ENCODE data around the gene CLPTM1L.

The CLPTM1L gene

DNA sequence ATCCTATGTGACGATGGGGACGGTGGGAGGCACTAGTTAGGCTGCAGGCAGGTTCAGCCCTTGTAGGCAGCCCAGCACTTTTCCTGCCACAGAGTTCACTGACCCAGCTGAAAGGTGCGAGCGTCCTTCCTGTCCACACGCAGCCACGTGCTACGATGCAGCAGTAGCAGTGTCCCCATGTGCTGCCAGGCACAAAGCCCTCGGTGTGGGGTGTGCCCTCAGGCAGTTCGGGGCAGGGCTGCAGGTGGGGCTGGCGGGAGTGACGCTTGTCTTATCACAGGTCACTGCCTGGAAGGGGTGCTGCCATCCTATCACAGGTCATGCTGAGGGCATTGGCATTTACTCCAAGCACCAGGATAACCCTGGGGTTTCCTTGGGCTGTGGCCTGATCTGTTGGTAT is 46.8 kb upstream of the CLPTM1L start:
- DNase-seq (ENCODE audit: low spot score) (no peak), ATAC-seq (ENCODE audit: low read depth) (no peak)
- TF ChIP-seq, protein P1, sequence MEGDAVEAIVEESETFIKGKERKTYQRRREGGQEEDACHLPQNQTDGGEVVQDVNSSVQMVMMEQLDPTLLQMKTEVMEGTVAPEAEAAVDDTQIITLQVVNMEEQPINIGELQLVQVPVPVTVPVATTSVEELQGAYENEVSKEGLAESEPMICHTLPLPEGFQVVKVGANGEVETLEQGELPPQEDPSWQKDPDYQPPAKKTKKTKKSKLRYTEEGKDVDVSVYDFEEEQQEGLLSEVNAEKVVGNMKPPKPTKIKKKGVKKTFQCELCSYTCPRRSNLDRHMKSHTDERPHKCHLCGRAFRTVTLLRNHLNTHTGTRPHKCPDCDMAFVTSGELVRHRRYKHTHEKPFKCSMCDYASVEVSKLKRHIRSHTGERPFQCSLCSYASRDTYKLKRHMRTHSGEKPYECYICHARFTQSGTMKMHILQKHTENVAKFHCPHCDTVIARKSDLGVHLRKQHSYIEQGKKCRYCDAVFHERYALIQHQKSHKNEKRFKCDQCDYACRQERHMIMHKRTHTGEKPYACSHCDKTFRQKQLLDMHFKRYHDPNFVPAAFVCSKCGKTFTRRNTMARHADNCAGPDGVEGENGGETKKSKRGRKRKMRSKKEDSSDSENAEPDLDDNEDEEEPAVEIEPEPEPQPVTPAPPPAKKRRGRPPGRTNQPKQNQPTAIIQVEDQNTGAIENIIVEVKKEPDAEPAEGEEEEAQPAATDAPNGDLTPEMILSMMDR (IDR thresholded peaks at IDR 0.05; ENCODE audit: poor library complexity, severe bottlenecking): no peak
- no peak overlapping the region for H3K27ac ChIP-seq (ENCODE audit: poor library complexity, severe bottlenecking)
- H3K4me1 ChIP-seq (ENCODE audit: insufficient read depth, poor library complexity, severe bottlenecking): no peaks in the 10 kb centered on the region
- no peaks in the 10 kb centered on the region for H3K36me3 ChIP-seq (ENCODE audit: low read depth)
- H3K9me3 ChIP-seq (ENCODE audit: severe bottlenecking): no peaks in the 10 kb centered on the region
- H3K4me3 ChIP-seq (ENCODE audit: severe bottlenecking): no peak overlapping the region
- H3K27me3 ChIP-seq (ENCODE audit: insufficient read depth, poor library complexity, severe bottlenecking): peaks cover 71% of the 10 kb centered on the region

DNA sequence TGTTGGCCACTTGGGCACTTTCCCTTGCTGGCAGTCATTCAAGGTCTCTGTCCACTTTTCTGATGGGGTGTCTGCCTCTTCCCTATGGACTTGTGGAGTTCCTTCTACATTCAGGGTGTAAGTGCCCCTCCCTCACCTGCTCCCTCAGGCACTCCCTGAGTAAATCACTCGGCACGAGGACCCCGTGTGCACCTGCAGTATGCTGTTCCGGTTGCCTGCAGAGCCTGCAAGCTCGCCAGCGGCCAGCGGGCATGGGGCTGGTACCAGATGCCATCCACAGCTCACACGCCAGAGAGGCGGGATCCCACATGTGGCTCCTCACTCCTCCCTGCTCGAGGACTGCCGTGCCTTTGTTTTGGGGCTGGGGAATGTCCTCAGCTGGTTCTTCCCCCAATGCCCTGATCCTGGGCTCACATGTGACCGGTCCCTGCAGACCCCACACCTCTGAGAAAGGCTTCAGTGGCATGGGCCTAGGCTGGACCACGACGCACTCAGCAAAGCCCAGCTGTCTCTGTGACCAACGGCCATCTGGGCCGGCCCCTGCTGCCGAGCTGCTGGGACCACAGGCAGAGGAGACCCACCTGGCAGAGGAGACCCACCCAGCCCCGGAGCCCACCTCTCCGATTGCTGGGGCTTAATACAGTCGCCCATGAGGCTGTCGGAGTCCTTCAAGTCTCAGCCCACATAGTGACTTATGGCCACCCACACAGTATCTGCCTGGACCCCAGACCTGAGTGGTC is 46.1 kb upstream of the CLPTM1L start:
- H3K27ac ChIP-seq (ENCODE audit: poor library complexity, severe bottlenecking): no peak overlapping the region
- ATAC-seq (ENCODE audit: low read depth) (no peak), DNase-seq (ENCODE audit: low spot score) (no peak)
- H3K4me3 ChIP-seq (ENCODE audit: severe bottlenecking): no peak overlapping the region
- no peaks in the 10 kb centered on the region for H3K36me3 ChIP-seq (ENCODE audit: low read depth)
- TF ChIP-seq, protein P1 (IDR thresholded peaks at IDR 0.05; ENCODE audit: poor library complexity, severe bottlenecking): no peak
- peaks cover 69% of the 10 kb centered on the region for H3K27me3 ChIP-seq (ENCODE audit: insufficient read depth, poor library complexity, severe bottlenecking)
- no peaks in the 10 kb centered on the region for H3K9me3 ChIP-seq (ENCODE audit: severe bottlenecking)
- no peaks in the 10 kb centered on the region for H3K4me1 ChIP-seq (ENCODE audit: insufficient read depth, poor library complexity, severe bottlenecking)

DNA sequence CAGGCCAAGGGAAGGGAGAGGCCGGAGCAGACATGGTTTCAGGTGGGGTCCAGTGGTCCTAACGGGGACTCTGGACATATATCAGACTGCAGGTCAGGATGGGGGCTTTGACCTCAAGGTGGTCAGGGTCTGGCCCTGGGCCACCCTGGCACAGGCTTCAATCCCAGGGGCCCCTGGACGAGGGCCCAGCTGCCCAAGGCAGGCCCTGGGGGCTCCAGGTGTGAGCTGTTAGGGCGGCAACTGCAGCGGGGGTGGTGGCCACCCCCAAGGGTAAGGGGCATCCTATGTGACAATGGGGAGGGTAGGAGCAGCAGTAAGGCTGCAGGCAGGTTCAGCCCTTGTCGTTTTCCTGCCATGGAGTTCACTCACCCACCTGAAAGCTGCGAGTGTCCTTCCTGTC is 45.4 kb upstream of the CLPTM1L start:
- no peak overlapping the region for H3K27ac ChIP-seq (ENCODE audit: poor library complexity, severe bottlenecking)
- no peak for DNase-seq (ENCODE audit: low spot score)
- H3K4me3 ChIP-seq (ENCODE audit: severe bottlenecking): no peak overlapping the region
- no peaks in the 10 kb centered on the region for H3K36me3 ChIP-seq (ENCODE audit: low read depth)
- no peaks in the 10 kb centered on the region for H3K9me3 ChIP-seq (ENCODE audit: severe bottlenecking)
- H3K27me3 ChIP-seq (ENCODE audit: insufficient read depth, poor library complexity, severe bottlenecking): peaks cover 62% of the 10 kb centered on the region
- TF ChIP-seq, protein P1 (IDR thresholded peaks at IDR 0.05; ENCODE audit: poor library complexity, severe bottlenecking): no peak
- ATAC-seq (ENCODE audit: low read depth): no peak
- no peaks in the 10 kb centered on the region for H3K4me1 ChIP-seq (ENCODE audit: insufficient read depth, poor library complexity, severe bottlenecking)

DNA sequence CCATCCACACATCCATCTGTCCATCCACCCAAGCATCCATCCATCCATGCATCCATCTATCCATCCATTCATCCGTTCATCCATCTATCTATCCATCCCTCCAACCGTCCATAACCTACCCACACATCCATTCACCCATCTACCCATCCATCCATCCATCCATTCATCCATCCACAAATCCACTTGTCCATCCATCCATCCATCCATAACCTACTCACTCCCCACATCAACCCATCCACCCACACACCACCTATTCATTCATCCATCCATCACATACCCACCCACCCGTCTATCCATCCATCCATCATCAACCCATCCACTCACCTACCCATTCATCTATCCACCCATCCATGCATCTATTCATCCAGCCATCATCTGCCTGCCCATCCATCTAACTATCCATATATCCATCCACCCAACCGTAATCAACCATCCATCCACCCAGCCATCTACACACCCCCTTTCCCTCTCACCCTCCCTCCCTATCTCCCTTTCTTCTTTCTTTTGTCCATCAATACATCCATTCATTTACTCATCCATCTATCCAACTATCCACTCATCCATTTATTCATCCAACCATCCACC is 43.6 kb upstream of the CLPTM1L start:
- no peaks in the 10 kb centered on the region for H3K4me1 ChIP-seq (ENCODE audit: insufficient read depth, poor library complexity, severe bottlenecking)
- H3K27me3 ChIP-seq (ENCODE audit: insufficient read depth, poor library complexity, severe bottlenecking): peaks cover 46% of the 10 kb centered on the region
- no peak overlapping the region for H3K4me3 ChIP-seq (ENCODE audit: severe bottlenecking)
- ATAC-seq (ENCODE audit: low read depth) (no peak), DNase-seq (ENCODE audit: low spot score) (no peak)
- H3K36me3 ChIP-seq (ENCODE audit: low read depth): no peaks in the 10 kb centered on the region
- H3K27ac ChIP-seq (ENCODE audit: poor library complexity, severe bottlenecking): no peak overlapping the region
- H3K9me3 ChIP-seq (ENCODE audit: severe bottlenecking): no peaks in the 10 kb centered on the region
- TF ChIP-seq, protein P1 (IDR thresholded peaks at IDR 0.05; ENCODE audit: poor library complexity, severe bottlenecking): no peak

DNA sequence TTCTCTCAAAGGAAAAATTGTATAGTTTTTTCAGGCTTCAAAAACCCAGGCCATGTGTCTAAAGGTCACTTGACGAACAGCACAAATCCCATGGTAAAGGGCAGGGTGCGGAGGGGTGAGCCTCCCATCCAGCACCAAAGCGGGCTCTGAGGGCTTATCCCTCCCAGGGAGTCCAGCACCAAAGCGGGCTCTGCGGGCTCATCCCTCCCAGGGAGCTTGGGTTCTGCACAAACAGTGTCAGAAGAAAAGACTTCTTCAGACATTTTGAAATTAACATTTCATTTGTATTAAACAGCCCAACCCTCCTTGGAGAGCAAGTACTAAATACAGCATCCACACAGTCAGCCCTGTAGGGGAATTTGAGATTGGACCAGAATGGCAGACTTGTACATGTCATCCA is 43.0 kb upstream of the CLPTM1L start:
- Histone ChIP-seq H3K27ac (ENCODE audit: poor library complexity, severe bottlenecking) (no peak overlapping the region), H3K36me3 (ENCODE audit: low read depth) (no peaks in the 10 kb centered on the region), H3K9me3 (ENCODE audit: severe bottlenecking) (no peaks in the 10 kb centered on the region), H3K27me3 (ENCODE audit: insufficient read depth, poor library complexity, severe bottlenecking) (peaks cover 41% of the 10 kb centered on the region), H3K4me3 (ENCODE audit: severe bottlenecking) (no peak overlapping the region), H3K4me1 (ENCODE audit: insufficient read depth, poor library complexity, severe bottlenecking) (no peaks in the 10 kb centered on the region)
- TF ChIP-seq, protein P1 (IDR thresholded peaks at IDR 0.05; ENCODE audit: poor library complexity, severe bottlenecking): no peak
- ATAC-seq (ENCODE audit: low read depth): no peak
- DNase-seq (ENCODE audit: low spot score): no peak
